ENCODE measurements around the gene TMIE.

TMIE gene

GRCh38 chr3:46756642-46757041 lies 55.5 kb downstream of the TMIE start:
- DNase-seq (ENCODE audit: extremely low read depth in 1 of 2, low read depth in 1 of 2), result no peak

- no peak for DNase-seq (ENCODE audit: extremely low read depth in 1 of 2, low read depth in 1 of 2)
Observed at GRCh38 chr3:46759239-46760167, 58.3 kb downstream of the TMIE start.
